GM18511 (cell line): ENCODE measurements around the gene FTL.
A peak's percentile ranks its signal among the peaks of the same experiment; 100 is the strongest.

Source experiments
- ATAC-seq: cut with Tn5 transposase; IDR thresholded peaks from one replicate; pipeline ENCODE4 v1.9.1; 2021; ENCODE audit warnings: mild to moderate bottlenecking, moderate library complexity; ENCODE audit not compliant: unreplicated experiment

FTL gene

GRCh38 chr19:48964205-48965039 lies 687 bp upstream of the FTL start:
- no peak for ATAC-seq

DNA sequence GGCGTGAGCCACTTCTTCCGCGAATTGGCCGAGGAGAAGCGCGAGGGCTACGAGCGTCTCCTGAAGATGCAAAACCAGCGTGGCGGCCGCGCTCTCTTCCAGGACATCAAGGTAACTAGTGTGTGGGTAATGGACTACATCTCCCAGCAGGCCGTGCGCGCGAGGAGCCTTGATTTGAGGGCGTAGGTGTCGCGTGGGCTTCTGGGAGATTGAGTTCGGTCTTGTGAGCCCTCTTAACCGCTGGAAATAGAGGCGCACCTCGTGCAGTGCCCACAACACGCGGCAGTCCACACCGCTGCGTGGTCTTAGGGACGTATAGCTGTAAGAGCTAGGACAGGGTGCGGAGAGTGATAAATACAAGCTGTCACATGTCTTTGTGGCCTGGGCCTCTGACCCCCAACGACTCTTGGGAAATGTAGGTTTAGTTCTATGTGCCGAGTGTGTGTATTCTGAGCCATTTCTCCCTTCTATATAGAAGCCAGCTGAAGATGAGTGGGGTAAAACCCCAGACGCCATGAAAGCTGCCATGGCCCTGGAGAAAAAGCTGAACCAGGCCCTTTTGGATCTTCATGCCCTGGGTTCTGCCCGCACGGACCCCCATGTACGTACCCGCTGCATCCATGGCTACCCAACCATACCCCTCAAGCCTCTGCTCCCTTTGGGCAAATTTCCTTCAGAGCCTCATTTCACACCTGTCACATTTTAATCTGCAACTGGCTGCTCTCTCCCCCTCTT lies 864 bp downstream of the FTL start:
- peak; percentile 24 for ATAC-seq

GRCh38 chr19:48966541-48967345 lies 1.6 kb downstream of the FTL start:
- ATAC-seq, result no peak

DNA sequence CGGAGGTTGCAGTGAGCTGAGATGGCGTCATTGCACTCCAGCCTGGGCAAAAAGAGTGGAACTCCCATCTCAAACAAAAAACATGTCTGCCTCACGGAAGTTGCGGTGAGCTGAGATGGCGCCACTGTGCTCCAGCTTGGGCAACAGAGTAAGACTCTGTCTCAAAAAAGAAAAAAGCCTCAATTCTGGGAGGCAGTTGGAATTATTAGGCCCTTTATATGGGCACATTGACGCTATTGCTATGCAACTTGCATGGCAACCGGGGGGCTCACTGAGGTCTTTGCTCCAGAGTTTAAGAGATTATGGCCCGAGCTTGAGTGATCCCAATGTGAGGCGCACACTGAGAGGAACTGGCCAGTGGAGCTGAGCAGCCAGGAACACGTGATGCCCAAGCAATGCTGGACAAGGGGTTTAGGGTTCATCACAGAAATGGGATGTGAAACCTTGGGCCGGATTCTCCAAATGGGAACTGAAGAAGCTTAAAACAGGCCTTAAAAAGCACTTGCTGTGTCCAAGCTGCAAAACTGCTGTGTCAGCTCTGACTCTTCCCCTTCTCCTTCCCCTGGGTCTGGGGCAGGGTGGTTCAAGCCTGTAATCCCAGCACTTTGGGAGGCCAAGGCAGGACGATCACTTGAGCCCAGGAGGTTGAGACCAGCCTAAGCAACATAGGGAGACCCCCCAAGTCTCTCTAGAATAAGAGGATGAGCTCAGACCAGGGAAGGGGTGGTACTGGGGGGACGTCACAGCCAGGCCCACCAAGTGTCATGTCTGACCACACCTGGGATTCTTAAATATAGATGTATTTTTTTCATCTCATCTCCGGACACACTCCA lies 2.5 kb downstream of the FTL start:
- ATAC-seq, result no peak

GRCh38 chr19:48968179-48968661 lies 3.1 kb downstream of the FTL start:
- ATAC-seq, result no peak

- ATAC-seq, result no peak
Measured at GRCh38 chr19:48968813-48969218, 3.7 kb downstream of the FTL start.

- ATAC-seq, result no peak
Measured at GRCh38 chr19:48969276-48970138, 4.4 kb downstream of the FTL start.

DNA sequence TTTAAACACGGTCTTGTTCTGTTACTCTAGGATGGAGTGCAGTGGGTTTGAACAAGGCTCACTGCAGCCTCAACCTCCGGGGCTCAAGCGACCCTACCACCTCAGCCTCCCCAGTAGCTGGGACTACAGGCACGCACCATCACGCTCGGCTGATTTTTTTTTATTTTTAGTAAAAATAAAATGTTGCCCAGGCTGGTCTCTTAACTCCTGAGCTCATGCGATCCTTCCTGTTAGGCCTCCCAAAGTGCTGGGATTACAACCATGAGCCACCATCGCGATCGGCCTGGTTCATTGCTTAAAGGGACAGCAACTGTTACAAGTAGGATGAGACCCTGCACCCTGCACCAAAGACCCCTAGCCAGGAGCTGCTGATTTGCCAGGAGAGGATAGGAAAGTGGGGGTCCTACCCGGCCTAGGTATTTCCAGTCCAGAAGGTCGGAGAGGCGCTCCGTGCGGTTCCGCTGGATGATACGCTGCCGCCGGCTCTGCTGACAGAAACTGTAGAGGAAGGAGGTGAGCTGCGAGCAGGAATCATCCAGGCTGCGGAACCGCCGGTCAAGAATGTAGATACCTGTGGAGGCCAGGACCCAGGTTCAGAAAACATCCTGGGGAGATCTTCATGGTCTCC lies 5.1 kb downstream of the FTL start:
- no peak for ATAC-seq

DNA sequence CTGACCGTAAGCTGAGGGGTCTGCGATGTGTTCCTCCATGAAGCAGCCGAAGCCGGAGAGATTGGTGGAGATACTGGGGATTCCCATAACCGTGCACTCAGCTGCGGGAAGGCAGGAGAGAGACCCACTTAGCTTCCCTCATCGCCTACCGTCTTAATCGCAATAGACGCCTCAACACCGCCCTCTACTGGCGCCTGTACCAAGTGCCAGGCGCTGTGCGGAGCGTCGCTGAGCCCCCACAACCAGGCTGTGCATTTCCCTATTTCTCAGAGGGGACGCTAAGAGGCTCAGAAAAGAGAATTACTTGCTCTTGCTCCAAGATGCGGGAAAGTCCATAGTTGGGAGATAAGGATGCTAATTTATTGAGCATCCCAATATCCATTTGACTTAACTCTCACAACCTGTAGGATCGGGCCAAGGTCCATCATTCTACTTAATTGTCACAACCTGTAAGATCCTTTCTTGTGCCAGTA lies 5.8 kb downstream of the FTL start:
- ATAC-seq, result no peak

DNA sequence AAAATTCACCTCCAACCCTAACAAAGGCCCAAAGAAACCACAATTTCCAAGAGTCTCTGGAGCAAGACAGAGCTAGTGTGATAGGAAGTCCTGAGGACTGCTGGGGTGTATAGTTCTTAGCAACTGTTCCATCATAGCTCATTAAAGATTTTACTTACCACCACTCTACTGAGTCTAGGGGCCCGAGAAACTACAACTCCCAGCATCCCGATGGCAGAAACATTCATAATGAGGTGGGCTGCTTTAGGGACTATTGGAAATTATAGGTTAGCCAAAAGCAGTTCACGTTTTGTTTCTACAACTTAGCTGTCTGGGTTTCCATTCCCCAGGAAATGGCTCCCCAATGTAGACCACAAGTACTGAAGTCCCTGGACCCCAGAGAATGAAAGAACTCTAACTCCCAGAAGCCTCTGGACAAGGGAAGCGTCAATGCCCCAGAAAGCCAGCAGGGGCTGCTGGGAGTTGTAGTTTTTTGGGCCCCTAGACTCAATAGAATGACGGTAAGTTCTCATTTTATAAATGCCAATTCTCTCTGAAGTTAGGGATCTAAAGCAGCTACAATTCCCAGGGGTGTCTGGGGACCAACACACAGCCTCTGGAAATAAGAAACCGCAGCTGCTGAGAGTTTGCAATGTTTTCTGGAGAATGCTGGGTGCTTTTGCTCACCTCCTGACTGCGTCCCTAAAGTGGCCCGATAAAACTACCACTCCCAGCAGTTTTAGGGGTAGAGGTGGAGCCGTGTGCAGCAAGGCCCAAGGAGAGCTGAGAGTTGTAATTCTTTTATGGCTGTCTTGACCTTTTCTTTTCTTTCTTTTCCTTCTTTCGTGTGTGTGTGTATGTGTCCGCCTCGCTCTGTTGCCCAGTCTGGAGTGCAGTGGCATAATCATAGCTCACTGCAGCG lies 11.1 kb downstream of the FTL start:
- no peak for ATAC-seq

DNA sequence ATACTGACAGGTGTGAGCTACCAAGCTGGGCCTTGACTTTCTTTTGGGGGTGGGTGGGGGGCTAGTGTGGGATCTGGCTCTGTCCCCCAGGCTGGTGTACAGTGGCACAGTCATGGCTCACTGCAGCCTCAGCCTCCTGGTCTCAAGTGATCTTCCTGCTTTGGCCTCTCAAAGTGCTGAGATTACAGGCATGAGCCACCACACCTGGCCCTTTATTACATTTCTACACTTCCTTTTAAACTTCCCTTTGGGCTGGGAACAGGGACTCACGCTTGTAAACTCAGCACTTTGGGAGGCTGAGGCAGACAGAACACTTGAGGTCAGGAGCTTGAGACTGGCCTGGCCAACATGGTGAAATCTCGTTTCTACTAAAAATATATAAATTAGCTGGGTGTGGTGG lies 12.0 kb downstream of the FTL start:
- ATAC-seq, result no peak

GRCh38 chr19:48982280-48982679 lies 17.2 kb downstream of the FTL start:
- ATAC-seq, result no peak

- no peak for ATAC-seq
Measured at GRCh38 chr19:48985711-48986110, 20.6 kb downstream of the FTL start.

DNA sequence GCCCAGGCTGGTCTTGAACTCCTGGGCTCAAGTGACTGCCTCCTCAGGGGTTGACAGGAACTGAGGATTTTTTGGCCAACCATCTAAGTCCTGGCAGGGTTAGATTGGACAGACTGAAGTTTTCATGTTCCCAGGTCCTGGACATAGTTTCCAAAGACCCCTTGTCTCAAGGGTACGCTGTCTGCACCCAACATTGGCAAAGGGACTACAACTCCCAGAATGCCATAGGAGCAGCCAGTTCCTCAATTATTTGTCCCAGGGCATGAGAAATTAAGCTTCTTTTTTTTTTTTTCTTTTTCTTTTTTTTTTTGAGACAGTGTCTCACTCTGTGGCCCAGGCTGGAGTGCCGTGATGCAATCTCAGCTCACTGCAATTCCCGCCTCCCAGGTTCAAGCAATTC lies 21.1 kb downstream of the FTL start:
- ATAC-seq, result no peak

- no peak for ATAC-seq
Measured at GRCh38 chr19:48987323-48987722, 22.2 kb downstream of the FTL start.

DNA sequence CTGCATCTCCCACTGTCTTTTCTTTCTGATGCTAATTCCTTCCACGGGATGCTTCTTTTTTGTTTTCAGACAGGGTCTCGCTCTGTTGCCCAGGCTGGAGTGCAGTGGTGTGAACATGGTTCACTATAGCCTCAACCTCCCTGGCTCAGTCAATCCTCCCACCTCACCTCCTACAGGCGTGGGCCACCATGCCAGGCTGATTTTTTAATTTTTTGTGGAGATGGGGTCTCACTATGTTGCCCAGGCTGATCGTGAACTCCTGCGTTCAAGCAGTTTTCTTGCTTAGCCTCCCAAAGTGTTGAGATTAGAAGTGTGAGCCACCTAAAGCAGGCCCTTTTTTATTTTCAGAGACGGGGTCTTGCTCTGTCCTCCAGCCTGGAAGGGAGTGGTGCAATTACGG lies 23.2 kb downstream of the FTL start:
- no peak for ATAC-seq

GRCh38 chr19:48988860-48989259 lies 23.8 kb downstream of the FTL start:
- no peak for ATAC-seq

- no peak for ATAC-seq
Measured at GRCh38 chr19:48989701-48990291, 24.7 kb downstream of the FTL start.
